ENCODE data around the gene CDKN3.
"Not testable (repeated sequence)": the region's sequence is repeated elsewhere in the genome, so short reads cannot be mapped to it uniquely, and the experiment has no call there.

CDKN3 gene

DNA sequence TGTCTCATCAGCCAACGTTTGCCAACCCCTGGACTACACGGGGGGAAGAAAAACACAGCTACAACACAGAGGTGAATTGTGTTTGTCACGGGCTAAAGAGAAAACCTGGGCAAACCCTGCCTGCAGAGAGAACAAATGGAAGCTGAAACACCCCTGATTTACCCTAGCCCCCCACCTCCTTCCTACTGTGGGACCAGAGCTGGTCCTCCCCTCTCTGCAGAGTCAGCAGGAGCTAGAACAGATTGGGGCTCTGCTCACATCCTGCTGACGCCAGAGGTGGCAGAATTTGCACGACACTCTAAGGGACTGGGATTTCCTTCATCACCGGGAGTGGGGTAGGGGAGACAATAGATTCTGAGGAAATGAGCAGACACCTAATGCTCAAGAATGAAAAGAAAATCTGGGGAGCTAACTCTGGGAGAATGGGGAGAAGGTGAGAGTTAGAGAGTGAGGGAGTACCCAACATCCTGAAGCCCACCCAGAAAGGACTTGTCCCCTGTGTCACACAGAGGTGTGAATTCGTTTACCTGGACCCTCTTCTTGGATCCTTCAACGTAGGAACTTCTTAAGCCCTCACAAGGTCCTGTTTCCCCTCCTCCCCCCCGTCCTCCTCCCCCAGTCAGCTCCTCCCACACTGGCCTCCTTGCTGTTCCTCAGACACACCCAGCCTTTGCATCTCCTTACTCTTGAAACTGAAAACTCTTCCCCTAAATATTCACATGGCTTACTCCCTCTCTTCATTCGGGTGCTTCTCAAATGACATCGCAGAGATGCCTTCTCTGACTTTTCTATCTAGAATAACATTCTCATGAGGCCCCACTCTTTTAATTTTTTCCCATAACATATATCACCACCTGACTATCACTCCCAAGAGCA is 26.2 kb upstream of the CDKN3 start:
- no peak for DNase-seq

DNA sequence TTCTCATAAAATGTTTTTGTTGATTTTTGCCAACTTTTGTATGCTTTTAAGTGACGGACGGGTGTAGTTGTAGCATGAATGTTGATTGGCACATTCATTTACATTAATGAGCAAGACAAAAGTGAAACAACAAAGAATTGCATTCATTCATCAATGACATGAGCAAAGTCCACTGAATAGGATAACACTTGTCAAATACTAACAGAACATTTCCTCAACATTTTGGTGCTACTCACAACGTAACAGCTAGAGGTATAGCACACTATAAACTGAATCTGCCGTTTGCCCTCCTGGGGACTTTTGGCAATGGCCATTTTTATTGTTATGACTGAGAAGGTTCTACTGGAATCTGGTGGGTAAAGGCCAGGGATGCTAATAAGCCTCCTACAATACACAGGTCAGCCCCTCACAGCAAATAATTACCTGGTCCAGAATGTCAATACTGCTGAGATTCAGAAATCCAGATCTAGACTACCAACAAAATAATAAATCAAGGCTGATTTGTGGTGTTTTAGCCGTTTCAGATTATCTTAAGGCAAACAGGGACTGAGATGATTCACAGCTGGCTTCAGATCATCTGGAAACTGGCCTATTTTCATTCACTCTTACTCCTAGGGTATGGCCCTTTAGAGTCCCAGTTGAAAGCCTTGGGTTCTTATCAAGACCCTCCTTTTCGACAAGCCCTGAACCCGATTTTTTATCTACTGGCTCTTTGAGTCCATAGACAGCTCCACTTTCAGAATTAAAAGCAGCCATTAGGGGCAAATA is 22.5 kb upstream of the CDKN3 start:
- no peak for DNase-seq

DNA sequence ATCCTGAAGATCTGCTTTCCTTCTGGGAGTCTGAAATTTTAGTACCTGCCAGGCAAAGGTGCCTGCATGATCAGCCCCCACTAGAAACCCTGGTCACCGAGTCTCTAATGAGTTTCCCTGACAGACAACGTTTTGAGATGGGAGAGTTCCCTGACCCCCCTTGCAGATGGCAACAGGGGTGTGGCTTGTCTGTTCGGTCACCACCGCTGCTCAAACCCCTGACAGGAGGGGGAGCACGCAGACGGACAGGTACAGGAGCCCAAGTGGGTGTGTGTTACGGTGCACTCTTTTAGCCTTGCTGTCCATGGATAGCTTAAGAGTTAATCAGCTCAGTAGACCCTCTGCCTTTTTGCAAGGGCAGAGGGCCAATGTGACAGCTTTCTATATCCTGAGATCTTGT is 19.3 kb upstream of the CDKN3 start:
- DNase-seq, result no peak

DNA sequence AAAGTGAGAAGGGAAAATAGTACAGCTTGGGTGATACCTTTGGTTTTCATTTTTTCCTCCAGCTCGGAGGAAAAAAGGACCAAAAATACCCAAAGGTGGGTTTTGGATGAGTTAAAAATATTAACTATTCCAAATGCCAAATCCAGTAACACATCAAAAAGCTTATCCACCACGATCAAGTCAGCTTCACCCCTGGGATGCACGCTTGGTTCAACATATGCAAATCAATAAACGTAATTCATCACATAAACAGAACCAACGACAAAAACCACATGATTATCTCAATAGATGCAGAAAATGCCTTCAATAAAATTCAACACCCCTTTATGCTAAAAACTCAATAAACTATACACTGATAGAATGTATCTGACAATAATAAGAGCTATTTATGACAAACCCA is 17.9 kb upstream of the CDKN3 start:
- DNase-seq, result not testable (repeated sequence)

- not testable (repeated sequence) for DNase-seq
Observed at GRCh38 chr14:54380558-54380957, 16.2 kb upstream of the CDKN3 start.

DNA sequence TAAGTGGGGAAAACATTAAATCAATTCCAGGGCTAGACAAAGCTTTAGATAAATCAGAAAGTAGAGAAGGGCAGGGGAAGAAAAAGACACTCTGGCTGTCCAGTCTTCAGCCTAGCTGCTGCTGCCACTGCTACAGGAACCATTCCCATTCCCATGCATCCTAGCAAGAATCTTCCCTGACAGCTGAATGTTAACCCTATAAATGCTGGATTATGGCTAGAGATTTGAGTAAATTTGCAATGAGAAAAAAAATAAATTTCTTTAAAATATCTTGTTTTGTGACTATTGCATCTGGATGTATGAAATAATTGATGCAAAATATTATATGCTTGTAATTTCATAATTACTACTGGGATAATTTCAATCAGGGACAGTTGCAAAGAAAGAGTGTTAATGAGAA is 15.0 kb upstream of the CDKN3 start:
- no peak for DNase-seq

DNA sequence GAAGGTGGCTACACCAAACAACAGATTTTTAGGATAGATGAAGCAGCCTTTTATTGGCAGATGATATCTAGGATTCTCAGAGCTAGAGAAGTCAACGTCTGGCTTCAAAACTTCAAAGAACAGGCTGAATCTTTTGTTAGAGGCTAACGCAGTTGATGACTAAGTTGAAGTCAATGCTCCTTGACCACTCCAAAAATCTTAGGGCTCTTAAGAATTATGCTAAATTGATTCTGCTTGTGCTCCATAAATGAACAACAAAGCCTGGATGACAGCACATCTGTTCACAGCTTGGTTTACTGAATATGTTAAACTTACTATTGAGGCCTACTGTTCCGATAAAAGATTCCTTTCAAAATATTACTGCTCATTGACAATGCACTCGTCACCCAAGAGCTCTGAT is 13.0 kb upstream of the CDKN3 start:
- no peak for DNase-seq

DNA sequence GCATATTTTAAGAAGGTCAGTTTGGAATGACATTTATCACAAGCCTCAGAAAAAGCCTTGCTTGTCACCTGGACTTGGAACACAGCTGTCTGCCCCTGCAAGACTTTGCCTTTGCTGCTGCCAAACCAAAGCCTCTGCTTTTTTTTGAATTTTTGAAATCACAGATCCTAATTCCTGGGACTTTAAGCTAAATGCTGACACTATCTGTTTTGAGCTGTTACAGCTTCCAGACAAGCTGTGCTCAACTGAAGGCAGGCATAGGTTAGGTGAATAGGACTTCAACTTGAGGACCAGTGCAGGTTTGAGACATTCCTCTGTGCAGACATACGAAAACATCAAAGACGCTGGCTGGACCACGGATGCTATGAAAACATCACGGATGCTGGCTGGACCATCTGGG is 11.3 kb upstream of the CDKN3 start:
- DNase-seq, result no peak

DNA sequence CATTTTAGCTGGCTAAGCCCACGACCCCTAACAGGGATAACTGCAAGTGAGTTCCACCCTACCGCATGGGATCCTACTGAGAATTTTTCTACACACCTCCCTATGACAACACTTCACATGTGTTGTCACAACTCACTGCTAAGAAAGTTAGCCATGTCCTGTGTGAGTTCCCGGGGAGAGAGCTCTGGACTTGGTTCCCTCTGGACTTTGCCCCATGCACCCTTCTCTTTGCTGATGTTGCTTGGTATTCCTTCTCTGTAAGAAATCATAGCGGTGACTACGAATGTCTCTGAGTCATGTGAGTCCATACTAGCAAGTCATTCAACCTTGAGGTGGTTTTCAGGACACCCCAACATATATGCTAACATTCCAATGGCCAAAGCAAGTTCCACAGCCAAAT is 9.5 kb upstream of the CDKN3 start:
- no peak for DNase-seq

DNA sequence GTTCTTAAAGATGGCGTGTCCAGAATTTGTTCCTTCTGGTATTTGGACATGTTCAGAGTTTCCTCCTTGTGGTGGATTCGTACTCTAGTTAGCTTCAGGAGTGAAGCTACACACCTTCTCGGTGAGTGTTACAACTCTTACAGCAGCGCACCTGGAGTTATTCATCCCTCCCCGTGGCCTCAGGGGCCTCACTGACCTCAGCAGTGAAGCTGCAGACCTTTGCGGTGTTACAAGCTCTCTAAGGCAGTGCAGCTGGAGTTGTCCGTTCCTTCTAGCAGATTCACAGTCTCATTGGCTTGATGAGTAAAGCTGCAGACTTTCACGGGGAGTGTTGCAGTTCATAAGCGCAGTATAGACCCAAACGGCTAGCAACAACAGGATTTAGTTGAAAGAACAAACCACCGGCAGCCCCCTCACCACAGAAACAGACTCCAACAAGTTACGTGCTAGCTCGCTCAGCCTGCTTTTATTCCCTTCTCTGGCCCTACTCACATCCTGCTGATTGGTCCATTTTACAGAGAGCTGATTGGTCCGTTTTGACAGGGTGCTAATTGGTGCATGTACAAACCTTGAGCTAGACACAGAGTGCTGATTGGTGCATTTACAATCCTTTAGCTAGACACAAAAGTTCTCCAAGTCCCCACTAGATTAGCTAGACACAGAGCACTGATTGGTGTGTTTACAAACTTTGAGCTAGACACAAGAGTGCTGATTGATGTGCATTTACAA is 4.5 kb upstream of the CDKN3 start:
- no peak for DNase-seq

DNA sequence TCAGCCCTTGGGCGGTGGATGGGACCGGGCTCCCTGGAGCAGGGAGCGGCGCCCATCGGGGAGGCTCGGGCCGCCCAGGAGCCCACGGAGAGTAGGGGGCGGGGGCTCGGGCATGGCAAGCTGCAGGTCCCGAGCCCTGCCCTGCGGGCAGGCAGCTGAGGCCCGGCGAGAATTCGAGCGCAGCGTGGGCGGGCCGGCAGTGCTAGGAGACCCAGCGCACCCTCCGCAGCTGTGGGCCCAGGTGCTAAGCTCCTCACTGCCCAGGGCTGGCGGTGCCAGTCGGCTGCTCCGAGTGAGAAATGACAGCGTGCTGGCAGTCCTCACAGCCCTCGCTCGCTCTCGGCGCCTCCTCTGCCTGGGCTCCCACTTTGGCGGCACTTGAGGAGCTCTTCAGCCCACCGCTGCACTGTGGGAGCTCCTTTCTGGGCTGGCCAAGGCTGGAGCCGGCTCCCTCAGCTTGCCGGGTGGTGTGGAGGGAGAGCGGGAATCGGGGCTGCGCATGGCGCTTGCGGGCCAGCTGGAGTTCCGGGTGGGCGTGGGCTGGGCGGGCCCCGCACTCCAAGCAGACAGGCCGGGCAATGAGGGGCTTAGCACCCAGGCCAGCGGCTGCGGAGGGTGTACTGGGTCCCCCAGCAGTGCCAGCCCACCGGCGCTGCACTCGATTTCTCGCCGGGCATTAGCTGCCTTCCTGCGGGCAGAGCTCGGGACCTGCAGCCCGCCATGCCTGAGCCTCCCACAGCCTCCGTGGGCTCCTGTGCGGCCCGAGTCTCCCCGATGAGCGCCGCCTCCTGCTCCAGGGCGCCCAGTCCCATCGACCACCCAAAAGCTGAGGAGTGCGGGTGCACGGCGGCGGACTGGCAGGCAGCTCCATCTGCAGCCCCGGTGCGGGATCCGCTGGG is 3.6 kb upstream of the CDKN3 start:
- DNase-seq, result not testable (repeated sequence)

DNA sequence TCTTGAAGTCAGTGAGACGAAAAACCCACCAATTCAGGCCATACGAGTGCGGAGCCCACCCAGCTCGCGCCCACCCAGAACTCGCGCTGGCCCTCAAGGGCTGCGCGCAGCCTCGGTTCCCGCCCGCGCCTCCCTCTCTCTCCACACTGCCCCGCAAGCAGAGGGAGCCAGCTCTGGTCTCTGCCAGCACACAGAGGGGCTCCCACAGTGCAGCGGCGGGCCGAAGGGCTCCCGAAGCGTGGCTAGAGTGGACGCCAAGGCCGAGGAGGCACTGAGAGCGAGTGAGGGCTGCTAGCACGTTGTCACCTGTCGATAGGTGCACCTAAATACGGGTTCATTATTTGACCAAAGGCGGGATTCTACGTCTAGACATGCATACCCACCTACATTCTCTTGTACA is 2.2 kb upstream of the CDKN3 start:
- DNase-seq, result no peak

DNA sequence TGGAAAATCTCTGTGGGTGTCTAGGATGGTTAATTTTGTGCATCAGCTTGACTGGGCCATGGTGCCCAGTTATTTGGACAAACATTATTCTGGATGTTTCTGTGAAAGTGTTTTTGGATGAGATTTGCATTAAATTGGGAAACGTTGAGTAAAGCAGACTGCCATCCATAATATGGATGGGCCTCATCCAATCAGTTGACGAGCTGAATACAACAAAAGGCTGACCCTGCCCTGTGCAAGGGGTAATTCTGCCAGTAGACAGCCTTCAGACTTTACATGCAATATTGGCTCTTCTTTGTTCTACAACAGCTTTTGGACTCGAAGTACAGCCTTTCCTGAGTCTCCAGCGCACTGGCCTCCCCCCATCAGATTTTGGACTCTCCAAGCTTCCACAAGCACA is 1.5 kb upstream of the CDKN3 start:
- DNase-seq, result no peak

DNA sequence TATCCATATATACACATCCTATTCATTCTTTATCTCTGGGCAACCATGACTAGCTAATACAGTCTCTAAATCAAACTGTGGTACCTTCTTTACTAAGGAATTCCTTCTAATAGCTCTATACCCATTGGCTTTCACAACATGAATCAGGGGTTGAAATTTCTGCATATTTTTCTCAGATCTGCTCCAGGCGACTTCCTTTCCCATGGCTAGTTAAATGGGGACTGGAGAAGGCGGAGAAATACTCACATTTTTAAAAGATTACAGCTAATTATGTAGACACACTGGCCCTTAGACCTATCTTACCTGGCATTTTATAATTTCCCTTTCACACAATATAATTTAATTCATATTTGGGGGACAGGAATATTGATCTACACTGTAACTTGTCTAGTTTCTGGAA is 1.1 kb upstream of the CDKN3 start:
- DNase-seq, result no peak

GRCh38 chr14:54396183-54396492 is 669 bp upstream of the CDKN3 start:
- DNase-seq, result no peak

DNA sequence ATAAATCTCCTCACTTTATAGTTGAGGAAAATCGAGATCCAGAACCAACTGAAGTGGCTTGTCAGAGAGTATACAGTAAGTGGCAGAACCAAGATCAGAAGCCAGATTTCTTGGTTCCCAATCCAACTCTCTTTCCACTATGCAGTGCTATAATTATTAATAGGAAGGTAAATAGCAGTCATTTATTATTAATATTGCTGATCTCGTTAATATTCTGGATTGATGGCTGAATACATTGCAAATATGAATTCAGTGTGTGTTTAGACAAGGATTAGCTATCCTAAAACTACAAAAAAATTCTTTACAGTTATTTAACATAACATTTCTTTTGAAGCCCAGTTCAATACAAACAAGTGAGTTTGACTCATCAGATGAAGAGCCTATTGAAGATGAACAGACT is 2.8 kb downstream of the CDKN3 start:
- DNase-seq, result no peak

GRCh38 chr14:54403401-54404005 is 6.7 kb downstream of the CDKN3 start:
- DNase-seq, result not testable (repeated sequence)

GRCh38 chr14:54410215-54410614 is 13.4 kb downstream of the CDKN3 start:
- no peak for DNase-seq

DNA sequence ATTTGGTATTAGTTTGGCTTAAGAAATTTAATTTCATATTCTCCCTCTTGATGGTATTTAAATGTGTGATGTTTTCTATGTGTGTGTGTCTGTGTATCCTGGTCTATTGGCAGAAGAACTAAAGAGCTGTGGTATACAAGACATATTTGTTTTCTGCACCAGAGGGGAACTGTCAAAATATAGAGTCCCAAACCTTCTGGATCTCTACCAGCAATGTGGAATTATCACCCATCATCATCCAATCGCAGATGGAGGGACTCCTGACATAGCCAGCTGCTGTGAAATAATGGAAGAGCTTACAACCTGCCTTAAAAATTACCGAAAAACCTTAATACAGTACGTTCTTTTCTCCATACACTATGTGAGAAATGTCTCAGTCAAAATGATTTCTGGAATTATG is 14.6 kb downstream of the CDKN3 start:
- no peak for DNase-seq

GRCh38 chr14:54420478-54421142 is 23.8 kb downstream of the CDKN3 start:
- DNase-seq, result peak; percentile 16

DNA sequence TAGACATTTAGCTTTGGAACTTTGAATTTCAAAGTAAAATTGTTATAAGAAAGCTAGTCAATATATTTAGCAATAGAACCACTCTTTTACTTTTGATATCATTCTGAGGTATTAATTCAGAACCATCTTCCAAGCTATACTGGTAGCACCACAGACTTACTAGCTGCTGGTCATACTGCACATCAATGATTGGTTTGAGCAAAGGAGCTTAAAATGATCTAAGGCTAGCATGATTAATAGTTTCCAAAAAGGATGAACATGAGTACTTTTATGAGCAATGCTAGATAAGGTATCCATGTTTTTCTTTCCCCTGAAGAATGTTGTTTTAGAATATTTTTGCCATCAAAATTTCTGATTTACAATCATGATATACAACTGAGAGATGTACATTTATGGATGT is 27.2 kb downstream of the CDKN3 start:
- DNase-seq, result no peak

DNA sequence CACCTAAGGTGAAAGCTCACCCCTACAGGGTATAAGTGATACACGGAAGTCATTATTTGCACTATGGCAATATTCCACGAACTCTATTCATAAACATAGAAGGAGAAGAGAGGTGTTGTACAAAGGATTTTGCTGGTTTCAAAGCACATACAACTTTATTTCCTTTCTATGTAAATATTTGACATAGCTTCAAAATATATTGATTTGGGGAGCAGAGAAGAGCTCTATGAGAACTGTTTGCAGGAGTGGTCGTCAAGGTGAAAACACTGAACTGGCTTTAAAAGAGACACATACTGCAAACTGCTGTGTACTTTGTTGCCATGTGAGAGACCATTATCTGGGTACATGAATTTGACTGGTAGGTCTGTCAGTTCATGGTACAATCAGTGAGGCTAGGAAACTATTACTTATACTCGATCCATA is 27.7 kb downstream of the CDKN3 start:
- DNase-seq, result no peak

Data from CD4-positive, alpha-beta T cell treated with Interleukin-12 subunit alpha and Interleukin-12 subunit beta, for 1 hour (primary cell).